Ishikawa (cell line): Measurements from ENCODE around the gene PKP3.

Experiments used
- CEBPB ChIP-seq: IDR thresholded peaks from 2 replicates; pipeline ENCODE4 v1.6.1; 2012
- EP300 ChIP-seq: IDR thresholded peaks from 2 replicates; pipeline ENCODE4 v1.6.1; 2012; ENCODE audit warnings: borderline replicate concordance
- MAX ChIP-seq: IDR thresholded peaks from 2 replicates; pipeline ENCODE4 v1.6.1; 2012
- NFIC ChIP-seq: IDR thresholded peaks from 2 replicates; pipeline ENCODE4 v1.6.1; 2012
- RAD21 ChIP-seq: IDR thresholded peaks from 2 replicates; pipeline ENCODE4 v1.6.1; 2012; ENCODE audit warnings: low read depth
- TCF12 ChIP-seq: IDR thresholded peaks from 2 replicates; pipeline ENCODE4 v1.6.1; 2012; ENCODE audit warnings: low read depth
- TEAD4 ChIP-seq: IDR thresholded peaks from 2 replicates; pipeline ENCODE4 v1.6.1; 2012
- YY1 ChIP-seq: IDR thresholded peaks from 2 replicates; pipeline ENCODE4 v1.6.1; 2012; ENCODE audit warnings: low read depth

GRCh38 chr11:356610-357009, 37.4 kb upstream of the PKP3 start:
- no peak for TF ChIP-seq NFIC
- no peak for TF ChIP-seq EP300
- no peak for TF ChIP-seq YY1
- TF ChIP-seq TEAD4: no peak
- no peak for TF ChIP-seq MAX
- TF ChIP-seq RAD21: no peak
- no peak for TF ChIP-seq TCF12
- TF ChIP-seq CEBPB: no peak
